Sigmoid colon (tissue), 4 donors: ENCODE data around the gene VOPP1.

Experiments
- CTCF ChIP-seq, 4 experiments: fragments of 450-650 bp in 3 of 4; fragments of 200-600 bp in 1 of 4; IDR thresholded peaks; one replicate each; pipeline ENCODE4 v1.5.1; 2016 to 2019; ENCODE audit warnings: antibody characterized with exemption in 4 of 4, mild to moderate bottlenecking in 3 of 4, moderate library complexity in 2 of 4
- EP300 ChIP-seq, 4 donors: sonication (generic); formaldehyde crosslinking; IDR thresholded peaks; one replicate each; pipeline ENCODE4 v1.6.1; 2017; ENCODE audit warnings: antibody characterized with exemption in 4 of 4
- POLR2A ChIP-seq, 2 donors: fragments of 450-650 bp; IDR thresholded peaks; one replicate each; pipeline ENCODE4 v1.6.1; 2016; ENCODE audit warnings: antibody characterized with exemption in 2 of 2, mild to moderate bottlenecking in 2 of 2, moderate library complexity in 2 of 2
- POLR2AphosphoS5 ChIP-seq, 4 donors: sonication (generic); formaldehyde crosslinking; IDR thresholded peaks; one replicate each; pipeline ENCODE4 v1.6.1; 2017; ENCODE audit warnings: antibody characterized with exemption in 4 of 4

GRCh38 chr7:55593515-55594318 lies 21.4 kb upstream of the VOPP1 start:
- no peak for TF ChIP-seq EP300 (IDR thresholded peaks at IDR 0.05)
- peak in 3 of 4 experiments; percentile 43 to 80 (median 44) for TF ChIP-seq CTCF (IDR thresholded peaks at IDR 0.05)
- TF ChIP-seq POLR2AphosphoS5 (IDR thresholded peaks at IDR 0.05) = no peak
- TF ChIP-seq POLR2A (IDR thresholded peaks at IDR 0.05) = no peak
